Stimulated activated memory B cell treated with anti-CD40 and anti-IgM and Interleukin-4, amounts not matched to agents 10 μg/mL and 1 μg/mL and 100 μg/mL, for 72 hours (primary cell): ENCODE measurements around the gene ECHDC3.

Experiments
- ATAC-seq: fragments of 150-1000 bp; cut with Tn5 transposase; 2 replicates; pipeline ENCODE4 v1.10.0; 2021
- H3K27ac Mint-ChIP-seq: one replicate; pipeline ENCODE4 v1.8.0; 2022; ENCODE audit warnings: mild to moderate bottlenecking, mixed read lengths
- H3K27me3 Mint-ChIP-seq: one replicate; pipeline ENCODE4 v1.8.0; 2022; ENCODE audit warnings: mixed read lengths
- H3K36me3 Mint-ChIP-seq: one replicate; pipeline ENCODE4 v1.8.0; 2022; ENCODE audit warnings: mixed read lengths
- H3K4me1 Mint-ChIP-seq: one replicate; pipeline ENCODE4 v1.8.0; 2022; ENCODE audit warnings: mixed read lengths
- H3K4me3 Mint-ChIP-seq: one replicate; pipeline ENCODE4 v1.8.0; 2022; ENCODE audit warnings: mild to moderate bottlenecking, moderate library complexity, mixed read lengths
- H3K9me3 Mint-ChIP-seq: one replicate; pipeline ENCODE4 v1.8.0; 2022; ENCODE audit warnings: mixed read lengths

Gene ECHDC3

GRCh38 chr10:11742009-11742778, at the start of gene ECHDC3:
Gene ECHDC3, plus strand, starts transcription at chr10:11742382. Its CDS starts 195 bp downstream, at chr10:11742577.
- Mint-ChIP-seq H3K36me3 (peaks cover 12% of the 10 kb centered on the region), H3K27ac (peak within 1 kb of the TSS; percentile 65), H3K27me3 (no peaks in the 10 kb centered on the region)

GRCh38 chr10:11693376-11693775, 48.8 kb upstream of the ECHDC3 start:
- Mint-ChIP-seq H3K27ac (no peak overlapping the region), H3K9me3 (no peaks in the 10 kb centered on the region), H3K4me3 (no peak overlapping the region), H3K4me1 (peaks cover 36% of the 10 kb centered on the region), H3K27me3 (no peaks in the 10 kb centered on the region), H3K36me3 (no peaks in the 10 kb centered on the region)
- no peak for ATAC-seq

More at GRCh38 chr10:11742009-11742778, at the start of gene ECHDC3:
- ATAC-seq, result peak; percentile 92
- H3K9me3 Mint-ChIP-seq, result no peaks in the 10 kb centered on the region
- peak within 1 kb of the TSS; percentile 77 for H3K4me3 Mint-ChIP-seq
- peaks cover 17% of the 10 kb centered on the region for H3K4me1 Mint-ChIP-seq

GRCh38 chr10:11695779-11696178, 46.4 kb upstream of the ECHDC3 start:
- Mint-ChIP-seq H3K4me3 (no peak overlapping the region), H3K9me3 (no peaks in the 10 kb centered on the region), H3K36me3 (no peaks in the 10 kb centered on the region), H3K4me1 (peaks cover 52% of the 10 kb centered on the region), H3K27ac (no peak overlapping the region), H3K27me3 (no peaks in the 10 kb centered on the region)
- no peak for ATAC-seq

GRCh38 chr10:11697718-11698527, 44.3 kb upstream of the ECHDC3 start:
- peak overlapping the region; percentile 82 for H3K27ac Mint-ChIP-seq
- H3K36me3 Mint-ChIP-seq, result no peaks in the 10 kb centered on the region
- ATAC-seq, result peak; percentile 53
- no peaks in the 10 kb centered on the region for H3K27me3 Mint-ChIP-seq
- no peak overlapping the region for H3K4me3 Mint-ChIP-seq
- peaks cover 60% of the 10 kb centered on the region for H3K4me1 Mint-ChIP-seq
- no peaks in the 10 kb centered on the region for H3K9me3 Mint-ChIP-seq

- Mint-ChIP-seq H3K27me3 (no peaks in the 10 kb centered on the region), H3K27ac (peak overlapping the region; percentile 82)
- ATAC-seq, result peak; percentile 94
These were observed 43.3 kb upstream of the ECHDC3 start for GRCh38 chr10:11698691-11699549.

GRCh38 chr10:11699550-11700097, 42.6 kb upstream of the ECHDC3 start:
- H3K27me3 Mint-ChIP-seq, result no peaks in the 10 kb centered on the region
- H3K27ac Mint-ChIP-seq, result peak overlapping the region; percentile 82

More at GRCh38 chr10:11698691-11699549, 43.3 kb upstream of the ECHDC3 start:
- peaks cover 60% of the 10 kb centered on the region for H3K4me1 Mint-ChIP-seq
- H3K9me3 Mint-ChIP-seq, result no peaks in the 10 kb centered on the region
- H3K36me3 Mint-ChIP-seq, result no peaks in the 10 kb centered on the region
- no peak overlapping the region for H3K4me3 Mint-ChIP-seq

GRCh38 chr10:11700539-11700938, 41.6 kb upstream of the ECHDC3 start:
- no peaks in the 10 kb centered on the region for H3K27me3 Mint-ChIP-seq
- no peak overlapping the region for H3K4me3 Mint-ChIP-seq
- no peaks in the 10 kb centered on the region for H3K9me3 Mint-ChIP-seq
- no peak overlapping the region for H3K27ac Mint-ChIP-seq
- no peaks in the 10 kb centered on the region for H3K36me3 Mint-ChIP-seq
- H3K4me1 Mint-ChIP-seq, result peaks cover 64% of the 10 kb centered on the region
- no peak for ATAC-seq

More at GRCh38 chr10:11699550-11700097, 42.6 kb upstream of the ECHDC3 start:
- peaks cover 60% of the 10 kb centered on the region for H3K4me1 Mint-ChIP-seq
- peak; percentile 31 for ATAC-seq
- H3K4me3 Mint-ChIP-seq, result no peak overlapping the region
- no peaks in the 10 kb centered on the region for H3K36me3 Mint-ChIP-seq
- no peaks in the 10 kb centered on the region for H3K9me3 Mint-ChIP-seq

GRCh38 chr10:11701451-11702095, 40.6 kb upstream of the ECHDC3 start:
- Mint-ChIP-seq H3K27me3 (no peaks in the 10 kb centered on the region), H3K36me3 (no peaks in the 10 kb centered on the region), H3K4me1 (peaks cover 58% of the 10 kb centered on the region), H3K27ac (no peak overlapping the region), H3K4me3 (no peak overlapping the region), H3K9me3 (no peaks in the 10 kb centered on the region)
- no peak for ATAC-seq

- H3K36me3 Mint-ChIP-seq, result no peaks in the 10 kb centered on the region
- H3K9me3 Mint-ChIP-seq, result no peaks in the 10 kb centered on the region
- no peak overlapping the region for H3K27ac Mint-ChIP-seq
- peaks cover 51% of the 10 kb centered on the region for H3K4me1 Mint-ChIP-seq
- H3K4me3 Mint-ChIP-seq, result no peak overlapping the region
- no peak for ATAC-seq
- H3K27me3 Mint-ChIP-seq, result no peaks in the 10 kb centered on the region
These were observed 39.9 kb upstream of the ECHDC3 start for GRCh38 chr10:11702264-11702663.

GRCh38 chr10:11704092-11704491, 38.1 kb upstream of the ECHDC3 start:
- Mint-ChIP-seq H3K36me3 (no peaks in the 10 kb centered on the region), H3K4me1 (peaks cover 44% of the 10 kb centered on the region), H3K4me3 (no peak overlapping the region), H3K9me3 (no peaks in the 10 kb centered on the region), H3K27me3 (no peaks in the 10 kb centered on the region), H3K27ac (no peak overlapping the region)
- no peak for ATAC-seq

GRCh38 chr10:11705722-11706121, 36.5 kb upstream of the ECHDC3 start:
- Mint-ChIP-seq H3K27me3 (no peaks in the 10 kb centered on the region), H3K4me3 (no peak overlapping the region), H3K4me1 (peaks cover 39% of the 10 kb centered on the region), H3K36me3 (no peaks in the 10 kb centered on the region), H3K27ac (no peak overlapping the region), H3K9me3 (no peaks in the 10 kb centered on the region)
- no peak for ATAC-seq

GRCh38 chr10:11706895-11707567, 35.2 kb upstream of the ECHDC3 start:
- H3K9me3 Mint-ChIP-seq, result no peaks in the 10 kb centered on the region
- peaks cover 48% of the 10 kb centered on the region for H3K4me1 Mint-ChIP-seq
- no peak overlapping the region for H3K27ac Mint-ChIP-seq
- H3K4me3 Mint-ChIP-seq, result no peak overlapping the region
- ATAC-seq, result no peak
- H3K27me3 Mint-ChIP-seq, result no peaks in the 10 kb centered on the region
- H3K36me3 Mint-ChIP-seq, result no peaks in the 10 kb centered on the region

- ATAC-seq, result no peak
- H3K4me1 Mint-ChIP-seq, result peaks cover 49% of the 10 kb centered on the region
- no peaks in the 10 kb centered on the region for H3K36me3 Mint-ChIP-seq
- no peak overlapping the region for H3K27ac Mint-ChIP-seq
- no peaks in the 10 kb centered on the region for H3K27me3 Mint-ChIP-seq
- no peaks in the 10 kb centered on the region for H3K9me3 Mint-ChIP-seq
- H3K4me3 Mint-ChIP-seq, result no peak overlapping the region
These were observed 34.4 kb upstream of the ECHDC3 start for GRCh38 chr10:11707624-11708350.
